Lower lobe of right lung (tissue), 2 donors: ENCODE data around the gene ASRGL1. TPM values are rescaled to one million over a fixed set of nuclear protein-coding genes. Genes with fewer than 3 reads are reported as not detected.

ENCODE experiments used
- ATAC-seq, 2 donors: fragments of 200-7000 bp; cut with Tn5 transposase; one replicate each; pipeline ENCODE4 v1.9.1; 2020 to 2022; ENCODE audit warnings: mild to moderate bottlenecking in 2 of 2, moderate library complexity in 2 of 2
- DNase-seq: peaks from one replicate; pipeline ENCODE4 v3.0.0-alpha.2; 2020
- H3K27ac ChIP-seq: fragments of 200-600 bp; one replicate; pipeline ENCODE4 v1.8.0; 2022
- H3K27me3 ChIP-seq: fragments of 200-600 bp; one replicate; pipeline ENCODE4 v1.8.0; 2022; ENCODE audit warnings: low read depth
- H3K36me3 ChIP-seq: fragments of 200-600 bp; one replicate; pipeline ENCODE4 v1.8.0; 2022; ENCODE audit warnings: mild to moderate bottlenecking
- H3K4me1 ChIP-seq: fragments of 200-600 bp; one replicate; pipeline ENCODE4 v1.8.0; 2022
- H3K4me3 ChIP-seq: fragments of 200-600 bp; one replicate; pipeline ENCODE4 v1.8.0; 2022; ENCODE audit warnings: mild to moderate bottlenecking
- H3K9me3 ChIP-seq: fragments of 200-600 bp; one replicate; pipeline ENCODE4 v1.8.0; 2022
- intact Hi-C: fragments of 100-400 bp; cut with DNase I; formaldehyde crosslinking; loops from one replicate; pipeline ENCODE4 v1.11.0; 2022
- total RNA-seq: library from RNA; stranded (reverse); fragmentation: NEBNext Ultra II Directional; extraction: Animal tissue kit (Norgen Biotek cat#: 25700); gene quantifications from one replicate; pipeline ENCODE4 v1.2.1, GENCODE V29; 2021
- TF ChIP-seq, protein P1 (sequence below): fragments of 200-600 bp; IDR thresholded peaks from one replicate; pipeline ENCODE4 v1.8.0; 2022; ENCODE audit warnings: antibody characterized with exemption, mild to moderate bottlenecking
- donor health status: DM: no; HTN: yes; CAD: no; lungs with severe emphysema.

ASRGL1 gene
- total RNA-seq, 1 donor from 2014 or later = 39.7 TPM

DNA sequence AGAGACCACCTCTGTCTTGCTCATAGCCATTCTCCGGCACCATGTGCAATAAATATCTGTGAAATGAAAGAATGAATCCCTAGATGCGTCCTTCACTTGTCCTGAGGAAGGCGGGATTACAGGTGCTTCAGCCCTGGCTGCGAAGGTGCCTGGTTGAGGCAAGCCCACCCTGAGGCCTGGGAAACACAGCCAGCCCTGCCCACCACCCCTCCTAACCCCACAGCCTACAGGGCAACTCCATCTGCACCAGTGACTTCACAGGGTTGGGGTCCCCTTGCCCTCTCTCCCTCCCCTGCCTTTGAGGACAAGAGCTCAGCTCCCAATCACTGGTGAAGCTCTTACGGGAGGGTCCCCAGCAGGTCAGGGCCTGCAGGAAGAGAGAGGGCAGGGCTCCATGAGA lies 64.1 kb downstream of the ASRGL1 start:
- Histone ChIP-seq H3K4me3 (no peak overlapping the region), H3K27ac (peak overlapping the region; percentile 67), H3K9me3 (no peaks in the 10 kb centered on the region), H3K27me3 (no peaks in the 10 kb centered on the region), H3K4me1 (peaks cover 51% of the 10 kb centered on the region), H3K36me3 (no peaks in the 10 kb centered on the region)
- intact Hi-C loops = no loop called here
- no peak for DNase-seq
- no peak for ATAC-seq
- TF ChIP-seq, protein P1, sequence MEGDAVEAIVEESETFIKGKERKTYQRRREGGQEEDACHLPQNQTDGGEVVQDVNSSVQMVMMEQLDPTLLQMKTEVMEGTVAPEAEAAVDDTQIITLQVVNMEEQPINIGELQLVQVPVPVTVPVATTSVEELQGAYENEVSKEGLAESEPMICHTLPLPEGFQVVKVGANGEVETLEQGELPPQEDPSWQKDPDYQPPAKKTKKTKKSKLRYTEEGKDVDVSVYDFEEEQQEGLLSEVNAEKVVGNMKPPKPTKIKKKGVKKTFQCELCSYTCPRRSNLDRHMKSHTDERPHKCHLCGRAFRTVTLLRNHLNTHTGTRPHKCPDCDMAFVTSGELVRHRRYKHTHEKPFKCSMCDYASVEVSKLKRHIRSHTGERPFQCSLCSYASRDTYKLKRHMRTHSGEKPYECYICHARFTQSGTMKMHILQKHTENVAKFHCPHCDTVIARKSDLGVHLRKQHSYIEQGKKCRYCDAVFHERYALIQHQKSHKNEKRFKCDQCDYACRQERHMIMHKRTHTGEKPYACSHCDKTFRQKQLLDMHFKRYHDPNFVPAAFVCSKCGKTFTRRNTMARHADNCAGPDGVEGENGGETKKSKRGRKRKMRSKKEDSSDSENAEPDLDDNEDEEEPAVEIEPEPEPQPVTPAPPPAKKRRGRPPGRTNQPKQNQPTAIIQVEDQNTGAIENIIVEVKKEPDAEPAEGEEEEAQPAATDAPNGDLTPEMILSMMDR = no peak

DNA sequence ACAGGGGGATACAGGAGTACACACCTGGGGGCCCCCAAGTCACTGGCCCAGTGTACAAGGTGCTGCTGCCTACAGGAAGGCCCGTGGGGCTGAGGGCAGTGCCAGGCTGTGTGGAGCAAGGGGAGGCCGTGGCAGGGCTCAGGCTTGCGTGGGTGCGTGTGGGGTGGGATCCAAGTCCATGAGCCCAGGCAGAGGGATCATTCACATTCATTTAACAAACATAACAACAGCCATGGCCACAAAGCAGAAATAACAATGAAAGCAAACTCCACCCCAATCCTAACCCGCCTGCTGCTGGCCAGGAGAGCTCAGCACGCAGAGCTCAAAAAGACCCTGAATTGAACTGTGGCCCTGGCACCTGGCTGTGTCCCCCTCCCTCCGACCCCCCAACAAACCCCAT lies 64.6 kb downstream of the ASRGL1 start:
- Histone ChIP-seq H3K27ac (peak overlapping the region; percentile 67), H3K27me3 (no peaks in the 10 kb centered on the region), H3K4me3 (no peak overlapping the region), H3K36me3 (no peaks in the 10 kb centered on the region), H3K9me3 (no peaks in the 10 kb centered on the region), H3K4me1 (peaks cover 51% of the 10 kb centered on the region)
- TF ChIP-seq, protein P1 = no peak
- DNase-seq (no peak), ATAC-seq (peak in 1 of 2 donors; percentile 5)
- intact Hi-C loops = no loop called here

GRCh38 chr11:62402226-62402959 lies 65.1 kb downstream of the ASRGL1 start:
- peaks cover 51% of the 10 kb centered on the region for H3K4me1 ChIP-seq
- peak overlapping the region; percentile 67 for H3K27ac ChIP-seq
- no peak overlapping the region for H3K4me3 ChIP-seq
- ATAC-seq (peak; percentile 72 to 76), DNase-seq (peak; percentile 71)
- intact Hi-C loops = no loop called here
- no peaks in the 10 kb centered on the region for H3K36me3 ChIP-seq
- TF ChIP-seq, protein P1 = no peak
- H3K27me3 ChIP-seq = no peaks in the 10 kb centered on the region
- no peaks in the 10 kb centered on the region for H3K9me3 ChIP-seq

- H3K4me3 ChIP-seq = no peak overlapping the region
- no peaks in the 10 kb centered on the region for H3K27me3 ChIP-seq
- intact Hi-C loops = no loop called here
- H3K4me1 ChIP-seq = peaks cover 44% of the 10 kb centered on the region
- no peak for DNase-seq
- no peaks in the 10 kb centered on the region for H3K9me3 ChIP-seq
- no peaks in the 10 kb centered on the region for H3K36me3 ChIP-seq
- no peak for ATAC-seq
- H3K27ac ChIP-seq = peak overlapping the region; percentile 67
- TF ChIP-seq, protein P1 = no peak
Measured at GRCh38 chr11:62402960-62403730, 65.9 kb downstream of the ASRGL1 start.

- H3K36me3 ChIP-seq = no peaks in the 10 kb centered on the region
- intact Hi-C loops = no loop called here
- H3K27ac ChIP-seq = no peak overlapping the region
- no peak overlapping the region for H3K4me3 ChIP-seq
- peaks cover 36% of the 10 kb centered on the region for H3K4me1 ChIP-seq
- TF ChIP-seq, protein P1 = no peak
- DNase-seq = no peak
- no peak for ATAC-seq
- H3K27me3 ChIP-seq = no peaks in the 10 kb centered on the region
- no peaks in the 10 kb centered on the region for H3K9me3 ChIP-seq
Measured at GRCh38 chr11:62404435-62404834, 67.2 kb downstream of the ASRGL1 start.
